Peyer's patch (tissue), 4 donors: Measurements from ENCODE around the gene GARS1. TPM values are rescaled to one million over a fixed set of nuclear protein-coding genes. Genes with fewer than 3 reads are reported as not detected.

Source experiments
- DNase-seq, 3 donors: peaks; one replicate each; pipeline ENCODE4 v3.0.0-alpha.2; 2017 to 2019
- H3K27ac ChIP-seq, 4 donors: fragments of 200-600 bp; sonication (generic); one replicate each; pipeline ENCODE4 v1.5.1; 2016 to 2019
- H3K27me3 ChIP-seq, 2 donors: fragments of 200-600 bp; sonication (generic); one replicate each; pipeline ENCODE4 v1.5.1; 2019
- H3K36me3 ChIP-seq, 3 donors: fragments of 200-600 bp; sonication (generic); one replicate each; pipeline ENCODE4 v1.5.1; 2016 to 2019
- H3K4me1 ChIP-seq, 4 donors: fragments of 200-600 bp; sonication (generic); one replicate each; pipeline ENCODE4 v1.5.1; 2016 to 2019
- H3K4me3 ChIP-seq, 4 donors: fragments of 200-600 bp; sonication (generic); 1 replicate in 3 of 4; 2 replicates in 1 of 4; pipeline ENCODE4 v1.5.1; 2016 to 2019; ENCODE audit warnings: mild to moderate bottlenecking in 1 of 4
- H3K9me3 ChIP-seq, 4 donors: fragments of 200-600 bp; sonication (generic); one replicate each; pipeline ENCODE4 v1.5.1; 2016 to 2019; ENCODE audit warnings: mild to moderate bottlenecking in 1 of 4
- CTCF ChIP-seq, 6 experiments: fragments of 450-650 bp in 4 of 6; fragments of 200-600 bp in 2 of 6; sonication (generic) in 1 of 6; IDR thresholded peaks; one replicate each; pipeline ENCODE4 v1.5.1; 2017 to 2019; ENCODE audit warnings: antibody characterized with exemption in 6 of 6, mild to moderate bottlenecking in 3 of 6, moderate library complexity in 1 of 6
- POLR2A ChIP-seq, 2 donors: fragments of 450-650 bp; IDR thresholded peaks; one replicate each; pipeline ENCODE4 v1.5.1; 2017; ENCODE audit warnings: antibody characterized with exemption in 2 of 2, mild to moderate bottlenecking in 2 of 2, moderate library complexity in 2 of 2
- total RNA-seq, 4 donors: library from RNA; depleted of rRNA; stranded (reverse); fragments of >200 nt; gene quantifications; one replicate each; pipeline ENCODE4 v1.1.0, GENCODE V29; 2016

Gene GARS1
- total RNA-seq, 4 donors from 2014 or later: 50.4 to 77.8 (median 70.1) TPM

GRCh38 chr7:30665043-30665442 is 70.4 kb downstream of the GARS1 start:
- no peaks in the 10 kb centered on the region for H3K4me1 ChIP-seq
- no peak overlapping the region for H3K4me3 ChIP-seq
- DNase-seq: no peak
- no peaks in the 10 kb centered on the region for H3K9me3 ChIP-seq
- TF ChIP-seq CTCF (IDR thresholded peaks at IDR 0.05) (no peak), POLR2A (IDR thresholded peaks at IDR 0.05) (no peak)
- no peaks in the 10 kb centered on the region for H3K36me3 ChIP-seq
- no peak overlapping the region for H3K27ac ChIP-seq
- H3K27me3 ChIP-seq: no peaks in the 10 kb centered on the region

DNA sequence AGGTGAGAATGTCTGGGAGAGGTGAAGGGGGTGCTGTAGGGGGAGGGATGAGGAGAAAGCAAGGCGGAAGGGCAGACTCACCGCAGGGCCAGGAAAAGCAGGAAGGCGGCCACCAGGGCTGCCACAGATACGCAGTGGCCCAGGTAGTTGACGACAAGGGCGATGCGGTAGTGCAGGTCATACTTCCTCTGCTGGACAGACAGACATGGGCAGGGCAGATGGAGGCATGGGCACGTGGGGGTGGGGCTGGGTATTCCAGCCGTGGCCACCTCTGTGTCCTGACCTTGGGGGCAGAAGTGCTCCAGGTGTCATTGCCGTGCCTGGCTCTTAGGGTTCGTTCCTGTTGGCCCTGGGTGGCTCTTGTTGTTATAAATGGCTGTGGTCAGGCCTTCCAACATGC is 70.8 kb downstream of the GARS1 start:
- Histone ChIP-seq H3K9me3 (no peaks in the 10 kb centered on the region), H3K27me3 (no peaks in the 10 kb centered on the region), H3K36me3 (no peaks in the 10 kb centered on the region), H3K4me1 (no peaks in the 10 kb centered on the region), H3K27ac (no peak overlapping the region), H3K4me3 (no peak overlapping the region)
- no peak for TF ChIP-seq POLR2A (IDR thresholded peaks at IDR 0.05)
- TF ChIP-seq CTCF (IDR thresholded peaks at IDR 0.05): no peak
- no peak for DNase-seq

- Histone ChIP-seq H3K27ac (no peak overlapping the region), H3K9me3 (no peaks in the 10 kb centered on the region), H3K36me3 (no peaks in the 10 kb centered on the region), H3K4me1 (no peaks in the 10 kb centered on the region), H3K4me3 (no peak overlapping the region), H3K27me3 (no peaks in the 10 kb centered on the region)
- no peak for DNase-seq
- no peak for TF ChIP-seq CTCF (IDR thresholded peaks at IDR 0.05)
- TF ChIP-seq POLR2A (IDR thresholded peaks at IDR 0.05): no peak
Measured at GRCh38 chr7:30667172-30667571, 72.5 kb downstream of the GARS1 start.

- TF ChIP-seq POLR2A (IDR thresholded peaks at IDR 0.05) (no peak), CTCF (IDR thresholded peaks at IDR 0.05) (no peak)
- H3K36me3 ChIP-seq: no peaks in the 10 kb centered on the region
- no peaks in the 10 kb centered on the region for H3K9me3 ChIP-seq
- H3K27me3 ChIP-seq: no peaks in the 10 kb centered on the region
- no peak for DNase-seq
- no peak overlapping the region for H3K4me3 ChIP-seq
- H3K27ac ChIP-seq: no peak overlapping the region
- H3K4me1 ChIP-seq: no peaks in the 10 kb centered on the region
Measured at GRCh38 chr7:30668102-30668501, 73.4 kb downstream of the GARS1 start.

GRCh38 chr7:30671793-30672465 is 77.3 kb downstream of the GARS1 start:
- DNase-seq: no peak
- Histone ChIP-seq H3K4me1 (no peaks in the 10 kb centered on the region), H3K4me3 (no peak overlapping the region), H3K27me3 (no peaks in the 10 kb centered on the region), H3K27ac (no peak overlapping the region), H3K36me3 (no peaks in the 10 kb centered on the region), H3K9me3 (no peaks in the 10 kb centered on the region)
- TF ChIP-seq POLR2A (IDR thresholded peaks at IDR 0.05) (no peak), CTCF (IDR thresholded peaks at IDR 0.05) (no peak)

GRCh38 chr7:30674420-30674819 is 79.7 kb downstream of the GARS1 start:
- H3K4me3 ChIP-seq: no peak overlapping the region
- no peak overlapping the region for H3K27ac ChIP-seq
- no peak for DNase-seq
- H3K36me3 ChIP-seq: no peaks in the 10 kb centered on the region
- TF ChIP-seq CTCF (IDR thresholded peaks at IDR 0.05) (no peak), POLR2A (IDR thresholded peaks at IDR 0.05) (no peak)
- H3K27me3 ChIP-seq: no peaks in the 10 kb centered on the region
- no peaks in the 10 kb centered on the region for H3K4me1 ChIP-seq
- H3K9me3 ChIP-seq: no peaks in the 10 kb centered on the region
